Amniotic stem cell (primary cell): ENCODE results near the gene ELOVL1.

Experiments used
- DNase-seq: peaks from one replicate; lab custom pipeline; 2025; lab: John Stamatoyannopoulos, UW

Gene ELOVL1

GRCh38 chr1:43327549-43328292 is 40.1 kb downstream of the ELOVL1 start:
- DNase-seq: no peak

- DNase-seq: no peak
These were observed 42.4 kb downstream of the ELOVL1 start for GRCh38 chr1:43325381-43325780.

DNA sequence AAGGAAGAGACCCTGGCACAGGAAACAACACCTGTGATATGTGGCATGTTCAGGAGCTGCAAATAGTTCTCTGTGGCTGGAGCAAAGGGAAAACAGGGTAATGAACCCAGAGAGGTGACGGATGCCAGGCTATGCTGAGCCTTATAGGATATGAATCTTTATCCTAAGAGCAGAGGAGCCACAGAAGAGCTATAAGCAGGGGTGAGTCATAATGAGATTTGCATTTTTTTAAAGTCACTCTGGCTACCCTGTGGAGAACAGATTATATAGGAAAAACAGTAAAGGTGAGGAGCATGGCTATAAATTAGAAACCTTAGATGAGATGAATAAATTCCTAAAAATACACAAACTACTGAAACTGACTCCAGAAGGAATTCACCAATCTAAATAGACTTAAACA is 43.0 kb downstream of the ELOVL1 start:
- no peak for DNase-seq

- no peak for DNase-seq
These were observed 45.3 kb downstream of the ELOVL1 start for GRCh38 chr1:43322506-43322905.

- DNase-seq: no peak
These were observed 46.4 kb downstream of the ELOVL1 start for GRCh38 chr1:43321331-43321891.

DNA sequence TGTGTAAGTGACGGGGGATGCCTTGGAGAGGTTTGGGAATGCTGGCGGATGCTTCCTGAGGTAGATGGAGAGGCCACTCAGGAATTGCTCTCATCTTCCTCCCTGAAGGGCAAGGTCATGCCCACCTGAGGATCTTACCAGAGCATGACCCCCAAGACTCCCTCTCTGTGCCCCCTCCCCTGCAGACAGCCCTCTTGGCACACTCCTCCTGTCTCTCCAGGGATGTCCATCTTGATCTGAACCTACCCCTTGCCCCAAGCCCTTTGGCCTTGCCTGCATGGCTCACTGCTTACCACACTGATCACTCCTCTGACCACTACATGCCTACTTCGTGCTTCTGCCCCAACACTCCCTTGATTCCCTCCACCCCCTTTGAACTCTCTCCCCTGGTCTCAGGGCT is 48.0 kb downstream of the ELOVL1 start:
- DNase-seq: no peak

- DNase-seq: no peak
These were observed 48.5 kb downstream of the ELOVL1 start for GRCh38 chr1:43319288-43319687.

- DNase-seq: no peak
These were observed 49.0 kb downstream of the ELOVL1 start for GRCh38 chr1:43318831-43319230.

GRCh38 chr1:43317817-43318471 is 49.9 kb downstream of the ELOVL1 start:
- no peak for DNase-seq

- no peak for DNase-seq
These were observed 50.9 kb downstream of the ELOVL1 start for GRCh38 chr1:43316738-43317520.

DNA sequence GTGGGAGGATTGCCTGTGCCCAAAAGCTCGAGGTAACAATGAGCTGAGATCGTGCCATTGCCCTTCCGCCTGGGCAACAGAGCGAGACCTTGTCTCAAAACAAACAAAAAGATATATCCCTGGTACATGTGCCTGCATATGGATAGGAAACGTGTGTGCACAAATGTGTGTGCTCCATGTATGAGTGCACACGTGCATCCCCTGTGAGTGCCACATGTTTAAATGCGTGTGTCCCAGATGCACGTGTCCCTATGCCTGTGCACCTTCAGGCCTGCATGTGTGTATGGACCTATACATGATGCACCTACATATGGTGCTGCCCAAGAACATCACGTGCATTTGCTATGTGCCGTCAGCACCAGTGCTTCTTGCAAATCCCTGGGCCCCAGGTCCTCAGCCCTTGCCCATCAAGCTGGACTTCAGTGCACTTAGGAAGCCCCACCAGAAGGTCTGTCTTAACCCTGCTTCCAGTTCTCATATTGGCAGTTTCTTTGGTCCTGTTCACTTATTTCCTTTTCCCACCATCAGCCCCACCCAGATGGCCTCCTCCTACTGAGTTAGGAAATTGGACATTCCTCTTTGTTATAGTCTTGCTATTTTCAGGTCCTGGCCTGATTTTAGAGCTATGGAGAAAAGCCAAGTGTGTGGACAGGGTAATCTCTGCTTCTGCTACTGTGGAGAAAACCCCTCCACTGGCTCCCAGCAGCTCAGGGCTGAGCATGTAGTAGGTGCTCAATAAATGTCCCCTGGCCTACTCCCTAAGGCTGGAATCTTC is 51.7 kb downstream of the ELOVL1 start:
- no peak for DNase-seq

- no peak for DNase-seq
These were observed 52.3 kb downstream of the ELOVL1 start for GRCh38 chr1:43315481-43315880.

DNA sequence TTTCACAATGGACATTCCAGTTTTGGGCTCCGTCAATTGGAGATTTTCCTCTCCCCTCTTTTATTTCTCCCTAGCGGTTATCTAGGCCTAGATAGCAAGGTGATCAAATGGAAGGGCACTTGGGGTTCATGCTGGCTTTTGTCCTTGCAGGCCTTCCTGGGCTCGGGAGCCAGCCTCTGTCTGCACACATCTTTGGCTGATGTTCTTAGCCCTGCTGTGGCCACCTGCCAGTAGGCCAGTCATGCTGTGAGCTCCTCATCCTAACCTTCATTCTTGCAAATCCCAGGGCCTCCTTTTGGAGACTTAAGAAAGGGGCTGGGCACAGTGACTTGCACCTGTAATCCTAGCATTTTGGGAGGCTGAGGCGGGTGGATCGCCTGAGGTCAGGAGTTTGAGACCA is 53.6 kb downstream of the ELOVL1 start:
- DNase-seq: no peak

- no peak for DNase-seq
These were observed 54.0 kb downstream of the ELOVL1 start for GRCh38 chr1:43313771-43314170.
